Posterior cingulate gyrus (tissue), 11 donors: ENCODE data around the gene PSME4.
A peak's percentile ranks its signal among the peaks of the same experiment; 100 is the strongest.
"Not testable (repeated sequence)": the region's sequence is repeated elsewhere in the genome, so short reads cannot be mapped to it uniquely, and the experiment has no call there.

Experiments used
- DNase-seq, 10 donors: peaks; one replicate each; pipeline versions ENCODE4 v3.0.0 to v3.0.0-alpha.2; 2020 to 2021; ENCODE audit warnings: mixed read lengths in 3 of 10
- intact Hi-C: fragments of 100-400 bp; cut with DNase I; formaldehyde crosslinking; loops from one replicate; pipeline ENCODE4 v1.15.1; 2023

PSME4 gene

GRCh38 chr2:53852532-53852931, 118.3 kb downstream of the PSME4 start:
- intact Hi-C loops: no loop called here
- DNase-seq: no peak

- intact Hi-C loops, DNase-seq: not testable (repeated sequence)
These were observed 119.6 kb downstream of the PSME4 start for GRCh38 chr2:53851052-53851757.

- intact Hi-C loops: no loop called here
- DNase-seq: no peak
These were observed 122.7 kb downstream of the PSME4 start for GRCh38 chr2:53848062-53848461.

- no peak for DNase-seq
- intact Hi-C loops: no loop called here
These were observed 127.2 kb downstream of the PSME4 start for GRCh38 chr2:53843595-53843994.

- DNase-seq: no peak
- intact Hi-C loops: no loop called here
These were observed 127.9 kb downstream of the PSME4 start for GRCh38 chr2:53842891-53843290.

- DNase-seq, intact Hi-C loops: not testable (repeated sequence)
These were observed 129.1 kb downstream of the PSME4 start for GRCh38 chr2:53841651-53842050.

GRCh38 chr2:53840580-53840979, 130.2 kb downstream of the PSME4 start:
- intact Hi-C loops: no loop called here

GRCh38 chr2:53829980-53830290, 140.9 kb downstream of the PSME4 start:
- intact Hi-C loops, DNase-seq: not testable (repeated sequence)

More at GRCh38 chr2:53840580-53840979, 130.2 kb downstream of the PSME4 start:
- no peak for DNase-seq

- DNase-seq: peak in 2 of 10 donors; percentile 14 to 85
- intact Hi-C loops: no loop called here
These were observed 141.4 kb downstream of the PSME4 start for GRCh38 chr2:53829273-53829979.

- intact Hi-C loops: no loop called here
- no peak for DNase-seq
These were observed 142.5 kb downstream of the PSME4 start for GRCh38 chr2:53828331-53828730.

- intact Hi-C loops: no loop called here
- no peak for DNase-seq
These were observed 143.2 kb downstream of the PSME4 start for GRCh38 chr2:53827398-53828175.

GRCh38 chr2:53826587-53827397, 144.0 kb downstream of the PSME4 start:
- no peak for DNase-seq
- intact Hi-C loops: no loop called here

- intact Hi-C loops: no loop called here
- no peak for DNase-seq
These were observed 144.8 kb downstream of the PSME4 start for GRCh38 chr2:53826030-53826410.

GRCh38 chr2:53823639-53824038, 147.2 kb downstream of the PSME4 start:
- DNase-seq, intact Hi-C loops: not testable (repeated sequence)

- intact Hi-C loops: no loop called here
- DNase-seq: no peak
These were observed 149.0 kb downstream of the PSME4 start for GRCh38 chr2:53821810-53822209.

GRCh38 chr2:53820711-53821110, 150.1 kb downstream of the PSME4 start:
- DNase-seq: no peak
- intact Hi-C loops: no loop called here

GRCh38 chr2:53820048-53820447, 150.7 kb downstream of the PSME4 start:
- intact Hi-C loops: no loop called here
- DNase-seq: no peak

GRCh38 chr2:53819634-53820033, 151.2 kb downstream of the PSME4 start:
- intact Hi-C loops: no loop called here
- no peak for DNase-seq

GRCh38 chr2:53818854-53819435, 151.8 kb downstream of the PSME4 start:
- intact Hi-C loops: no loop called here
- no peak for DNase-seq
